Activated CD8-positive, alpha-beta T cell treated with anti-CD3 and anti-CD28 coated beads, Interleukin-2, amount 10 ng/mL, durations not matched to agents 7 days and 5 days (primary cell): ENCODE data around the gene KRT36. TPM values are rescaled to one million over a fixed set of nuclear protein-coding genes. Genes with fewer than 3 reads are reported as not detected.

Experiments
- ATAC-seq: fragments of 150-1000 bp; cut with Tn5 transposase; one replicate; pipeline ENCODE4 v1.10.0; 2021; ENCODE audit warnings: moderate library complexity
- CTCF ChIA-PET: fragments of 350-600 bp; sonication (Branson Sonifier 250); formaldehyde crosslinking; loops from one replicate; lab custom pipeline; 2021; ENCODE audit warnings: antibody characterized with exemption; lab: Charles Lee
- POLR2A ChIA-PET: fragments of 350-600 bp; sonication (Branson Sonifier 250); formaldehyde crosslinking; loops from one replicate; lab custom pipeline; 2021; ENCODE audit warnings: antibody characterized with exemption; lab: Charles Lee
- DNase-seq: peaks from one replicate; pipeline ENCODE4 v3.0.0-alpha.2; 2020
- H3K27ac Mint-ChIP-seq: one replicate; pipeline ENCODE4 v1.8.0; 2021; ENCODE audit warnings: mild to moderate bottlenecking, mixed read lengths
- H3K27me3 Mint-ChIP-seq: one replicate; pipeline ENCODE4 v1.8.0; 2021; ENCODE audit warnings: low read depth, mixed read lengths
- H3K36me3 Mint-ChIP-seq: one replicate; pipeline ENCODE4 v1.8.0; 2021; ENCODE audit warnings: low read depth, mixed read lengths
- H3K4me1 Mint-ChIP-seq: one replicate; pipeline ENCODE4 v1.8.0; 2021; ENCODE audit warnings: low read depth, mixed read lengths
- H3K4me3 Mint-ChIP-seq: one replicate; pipeline ENCODE4 v1.8.0; 2021; ENCODE audit warnings: mild to moderate bottlenecking, mixed read lengths
- H3K9me3 Mint-ChIP-seq: one replicate; pipeline ENCODE4 v1.8.0; 2022; ENCODE audit warnings: mixed read lengths; ENCODE audit not compliant: insufficient read depth
- total RNA-seq, 2 experiments: library from RNA; stranded (reverse); gene quantifications; one replicate each; pipeline ENCODE4 v1.2.3, GENCODE V29; 2021

Gene KRT36
- total RNA-seq, 2 experiments from 2014 or later, result not detected

- CTCF ChIA-PET, result no interaction called here
- no peak for DNase-seq
These were observed 30.0 kb upstream of the KRT36 start for GRCh38 chr17:41519501-41520224.

GRCh38 chr17:41518789-41519449, 29.2 kb upstream of the KRT36 start, which contains the start of gene KRT15:
TSS of gene KRT15 (minus strand) at chr17:41518890. CDS start at chr17:41518827, 63 bp downstream.
- H3K27ac Mint-ChIP-seq, result no peak within 1 kb of the TSS
- no peaks in the 10 kb centered on the region for H3K9me3 Mint-ChIP-seq
- no peaks in the 10 kb centered on the region for H3K27me3 Mint-ChIP-seq
- no peak within 1 kb of the TSS for H3K4me3 Mint-ChIP-seq
- ChIA-PET POLR2A (interaction anchor here (0.6 kb wide), 1 partner anchor 22 kb away, joined by 6 read pairs; no protein-coding TSS in a partner anchor), CTCF (interaction anchor here (1.4 kb wide), 1 partner anchor 30 kb away, joined by 4 read pairs; no protein-coding TSS in a partner anchor)
- no peaks in the 10 kb centered on the region for H3K4me1 Mint-ChIP-seq
- ATAC-seq, result no peak
- DNase-seq, result no peak
- H3K36me3 Mint-ChIP-seq, result no peaks in the 10 kb centered on the region

More at GRCh38 chr17:41519501-41520224, 30.0 kb upstream of the KRT36 start:
- Mint-ChIP-seq H3K36me3 (no peaks in the 10 kb centered on the region), H3K27me3 (no peaks in the 10 kb centered on the region), H3K4me1 (no peaks in the 10 kb centered on the region), H3K4me3 (no peak overlapping the region), H3K27ac (no peak overlapping the region), H3K9me3 (no peaks in the 10 kb centered on the region)
- ATAC-seq, result no peak
- POLR2A ChIA-PET, result no interaction called here

GRCh38 chr17:41518031-41518430, 28.3 kb upstream of the KRT36 start:
- CTCF ChIA-PET, result interaction anchor here (1.4 kb wide), 1 partner anchor 31 kb away, joined by 4 read pairs; no protein-coding TSS in a partner anchor
- ATAC-seq (no peak), DNase-seq (no peak)
- Mint-ChIP-seq H3K9me3 (no peaks in the 10 kb centered on the region), H3K27ac (no peak overlapping the region), H3K27me3 (no peaks in the 10 kb centered on the region), H3K4me1 (no peaks in the 10 kb centered on the region), H3K4me3 (no peak overlapping the region), H3K36me3 (no peaks in the 10 kb centered on the region)
- POLR2A ChIA-PET, result no interaction called here

- Mint-ChIP-seq H3K27ac (no peak overlapping the region), H3K36me3 (no peaks in the 10 kb centered on the region), H3K4me3 (no peak overlapping the region), H3K9me3 (no peaks in the 10 kb centered on the region), H3K27me3 (no peaks in the 10 kb centered on the region), H3K4me1 (no peaks in the 10 kb centered on the region)
- ChIA-PET CTCF (interaction anchor here (0.6 kb wide), 1 partner anchor 1644 kb away, joined by 3 read pairs; no protein-coding TSS in a partner anchor), POLR2A (no interaction called here)
- ATAC-seq (no peak), DNase-seq (no peak)
These were observed 27.1 kb upstream of the KRT36 start for GRCh38 chr17:41516830-41517283.

GRCh38 chr17:41516147-41516829, 26.6 kb upstream of the KRT36 start:
- Mint-ChIP-seq H3K27ac (no peak overlapping the region), H3K36me3 (no peaks in the 10 kb centered on the region), H3K27me3 (no peaks in the 10 kb centered on the region), H3K9me3 (no peaks in the 10 kb centered on the region), H3K4me1 (no peaks in the 10 kb centered on the region), H3K4me3 (no peak overlapping the region)
- ChIA-PET POLR2A (no interaction called here), CTCF (interaction anchor here (0.6 to 3.0 kb wide), 2 partner anchors 32 to 1643 kb away, joined by 3 to 9 read pairs; no protein-coding TSS in a partner anchor)
- ATAC-seq, result no peak
- DNase-seq, result no peak

- CTCF ChIA-PET, result interaction anchor here (3.0 kb wide), 1 partner anchor 36 kb away, joined by 9 read pairs; no protein-coding TSS in a partner anchor
- no peak overlapping the region for H3K4me3 Mint-ChIP-seq
- H3K27me3 Mint-ChIP-seq, result no peaks in the 10 kb centered on the region
- no peak overlapping the region for H3K27ac Mint-ChIP-seq
- POLR2A ChIA-PET, result no interaction called here
- H3K4me1 Mint-ChIP-seq, result no peaks in the 10 kb centered on the region
- DNase-seq (no peak), ATAC-seq (no peak)
- H3K9me3 Mint-ChIP-seq, result no peaks in the 10 kb centered on the region
- no peaks in the 10 kb centered on the region for H3K36me3 Mint-ChIP-seq
These were observed 23.4 kb upstream of the KRT36 start for GRCh38 chr17:41513168-41513547.

- H3K4me3 Mint-ChIP-seq, result no peak overlapping the region
- CTCF ChIA-PET, result interaction anchor here (1.4 kb wide), 1 partner anchor 36 kb away, joined by 7 read pairs; no protein-coding TSS in a partner anchor
- no peaks in the 10 kb centered on the region for H3K4me1 Mint-ChIP-seq
- H3K36me3 Mint-ChIP-seq, result no peaks in the 10 kb centered on the region
- no peaks in the 10 kb centered on the region for H3K27me3 Mint-ChIP-seq
- no peak for DNase-seq
- no peaks in the 10 kb centered on the region for H3K9me3 Mint-ChIP-seq
- no peak overlapping the region for H3K27ac Mint-ChIP-seq
- POLR2A ChIA-PET, result no interaction called here
- no peak for ATAC-seq
These were observed 22.9 kb upstream of the KRT36 start for GRCh38 chr17:41512546-41513167.

GRCh38 chr17:41511716-41512115, 22.0 kb upstream of the KRT36 start:
- no peak for DNase-seq
- Mint-ChIP-seq H3K36me3 (no peaks in the 10 kb centered on the region), H3K4me1 (no peaks in the 10 kb centered on the region), H3K4me3 (no peak overlapping the region), H3K9me3 (no peaks in the 10 kb centered on the region), H3K27ac (no peak overlapping the region), H3K27me3 (no peaks in the 10 kb centered on the region)
- ChIA-PET CTCF (interaction anchor here (0.6 to 1.4 kb wide), 2 partner anchors 37 to 151 kb away, joined by 3 to 7 read pairs; no protein-coding TSS in a partner anchor), POLR2A (no interaction called here)
- ATAC-seq, result no peak

- Mint-ChIP-seq H3K4me3 (no peak overlapping the region), H3K36me3 (no peaks in the 10 kb centered on the region), H3K4me1 (no peaks in the 10 kb centered on the region), H3K9me3 (no peaks in the 10 kb centered on the region), H3K27ac (no peak overlapping the region), H3K27me3 (no peaks in the 10 kb centered on the region)
- POLR2A ChIA-PET, result no interaction called here
- no peak for DNase-seq
- CTCF ChIA-PET, result interaction anchor here (1.4 kb wide), 1 partner anchor 38 kb away, joined by 7 read pairs; no protein-coding TSS in a partner anchor
- no peak for ATAC-seq
These were observed 21.4 kb upstream of the KRT36 start for GRCh38 chr17:41511116-41511515.

- POLR2A ChIA-PET, result no interaction called here
- ATAC-seq, result no peak
- Mint-ChIP-seq H3K27me3 (no peaks in the 10 kb centered on the region), H3K4me3 (no peak overlapping the region), H3K27ac (no peak overlapping the region), H3K36me3 (no peaks in the 10 kb centered on the region), H3K9me3 (no peaks in the 10 kb centered on the region), H3K4me1 (no peaks in the 10 kb centered on the region)
- no peak for DNase-seq
- CTCF ChIA-PET, result interaction anchor here (1.0 kb wide), 1 partner anchor 38 kb away, joined by 4 read pairs; no protein-coding TSS in a partner anchor
These were observed 20.7 kb upstream of the KRT36 start for GRCh38 chr17:41510251-41511065.
